Measurements from ENCODE around the gene GPR61. TPM values are rescaled to one million over a fixed set of nuclear protein-coding genes. Genes with fewer than 3 reads are reported as not detected.

GPR61 gene
- polyA plus RNA-seq, 5 donors: 0.27 to 1.7 (median 0.40) TPM

DNA sequence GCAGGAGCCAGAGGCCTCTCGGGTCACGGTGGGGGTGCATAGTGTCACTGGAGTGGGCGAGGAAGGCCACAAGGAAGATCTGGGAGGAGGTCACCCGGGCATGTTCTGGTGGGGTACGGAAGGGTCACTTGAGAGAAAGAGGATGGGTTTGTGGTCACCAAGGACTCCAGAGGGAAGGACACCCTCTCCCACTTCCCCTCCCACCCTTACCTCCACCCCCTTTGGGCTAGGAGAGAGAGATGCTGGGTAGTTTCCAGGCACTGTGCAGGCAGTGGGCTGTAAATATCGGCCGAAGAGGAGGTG is 30.8 kb upstream of the GPR61 start:
- DNase-seq: no peak

DNA sequence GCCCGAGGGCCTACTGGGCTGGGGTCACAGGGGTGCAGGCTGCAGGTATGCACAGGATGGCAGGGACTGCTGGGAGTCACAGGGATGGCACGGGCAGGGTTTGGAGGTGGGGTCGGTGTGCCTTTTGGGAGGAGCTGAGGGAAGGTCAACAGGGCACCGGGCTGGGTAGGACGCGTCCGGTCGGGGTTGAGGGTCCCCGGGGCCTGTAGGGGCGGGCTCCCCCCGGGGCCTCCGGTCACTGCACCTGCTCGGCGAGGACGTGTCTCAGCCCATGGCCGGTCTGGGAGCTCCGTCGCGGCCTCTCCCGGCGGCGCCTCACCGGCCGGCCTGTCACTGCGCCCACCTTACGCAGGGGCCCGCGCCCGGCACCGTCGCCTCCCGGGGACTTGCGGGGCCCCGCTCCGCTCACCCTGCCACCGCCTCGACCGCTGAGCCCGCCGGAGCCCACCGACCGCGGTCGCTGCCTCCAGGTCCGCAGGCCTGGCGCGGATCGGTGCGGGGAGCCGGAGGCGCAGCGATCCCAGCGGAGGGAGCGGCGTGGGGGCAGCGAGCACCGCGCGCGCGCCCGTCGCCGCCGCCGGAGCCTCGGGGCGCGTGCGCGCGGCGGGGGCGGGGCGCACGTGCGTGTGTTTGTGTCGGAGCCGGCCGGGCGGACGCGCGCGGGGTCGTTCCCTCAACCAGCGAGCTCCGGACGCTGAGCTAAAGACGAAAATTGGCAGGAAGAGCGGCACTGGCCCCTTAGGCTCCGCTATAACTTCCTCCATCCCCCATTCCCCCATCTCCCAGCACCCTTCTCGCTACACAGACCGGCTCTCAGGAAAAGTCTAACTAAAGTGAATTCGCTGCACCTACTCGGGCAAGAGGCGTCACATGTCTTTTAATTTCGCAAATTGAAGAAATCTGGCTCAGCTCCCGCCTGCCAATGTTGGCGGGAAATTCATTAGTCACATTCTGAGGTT is 30.2 kb upstream of the GPR61 start, which contains the start of gene AMIGO1:
AMIGO1 (minus strand) TSS at position 552 of the 959 bp plus-strand sequence. CDS start 815 bp downstream, outside the sequence.
- peak; percentile 73 for DNase-seq

DNA sequence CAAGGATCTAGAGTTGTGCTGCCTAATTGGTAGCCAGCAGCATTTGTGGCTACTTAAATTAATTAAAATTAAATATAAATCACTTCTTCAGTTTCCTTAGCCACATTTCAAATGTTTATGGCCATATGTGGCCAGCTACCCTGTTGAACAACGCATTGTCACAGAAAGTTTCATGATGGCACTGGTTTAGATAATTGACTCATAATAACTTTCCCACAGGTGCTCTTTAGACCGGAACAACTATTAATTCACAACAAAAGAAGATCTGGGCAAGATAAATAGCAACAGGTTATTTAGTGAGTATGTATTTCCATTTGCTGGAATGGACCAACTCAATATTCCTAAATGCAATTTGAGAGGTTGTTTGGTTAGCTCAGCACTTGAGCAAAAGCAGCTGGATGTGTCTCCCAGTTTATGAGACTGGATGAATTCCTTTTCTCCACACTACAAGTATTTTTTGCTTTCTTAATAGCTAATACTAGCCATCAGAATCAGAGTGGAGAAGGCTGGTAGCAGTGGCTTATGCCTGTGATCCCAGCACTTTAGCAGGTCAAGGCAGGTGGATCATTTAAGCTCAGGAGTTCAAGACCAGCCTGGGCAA is 26.5 kb upstream of the GPR61 start:
- no peak for DNase-seq

DNA sequence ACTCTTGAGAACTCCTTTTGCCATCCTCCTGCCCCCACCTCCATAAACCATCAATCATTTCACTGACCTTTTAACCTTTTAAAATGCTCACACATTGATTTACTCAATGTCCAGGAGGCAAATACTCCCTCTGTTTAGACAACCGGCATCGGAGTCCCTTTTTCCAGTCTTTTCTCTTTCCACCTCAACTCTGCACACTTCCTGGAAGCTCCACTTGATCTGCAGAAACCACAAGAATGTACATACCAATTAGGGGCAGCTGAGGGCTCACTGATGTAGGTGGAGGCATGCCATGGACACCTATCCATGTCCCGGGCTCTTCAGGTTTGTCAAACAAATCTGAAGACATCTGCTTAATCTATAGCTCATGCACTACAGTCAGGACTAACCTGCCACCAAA is 24.8 kb upstream of the GPR61 start:
- DNase-seq: no peak

DNA sequence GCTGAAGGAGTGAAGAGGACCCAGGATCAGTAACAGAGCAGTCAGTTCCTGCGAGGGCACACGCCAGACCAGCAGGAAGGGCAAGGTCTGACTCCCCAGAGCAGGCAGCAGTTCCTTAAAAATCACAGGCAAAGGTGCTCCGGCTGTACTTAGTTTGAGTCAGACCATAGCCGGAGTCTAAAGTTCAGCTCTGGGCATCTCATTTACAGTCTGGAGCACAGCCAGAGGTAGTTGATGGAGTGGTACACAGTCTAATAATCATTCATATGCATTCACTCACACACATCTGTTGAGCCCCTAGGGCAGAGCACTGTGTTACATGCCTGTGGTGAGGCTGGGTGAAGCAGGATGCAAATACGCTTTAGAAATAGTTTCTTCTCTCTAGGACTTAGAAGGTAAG is 22.8 kb upstream of the GPR61 start:
- DNase-seq: no peak

DNA sequence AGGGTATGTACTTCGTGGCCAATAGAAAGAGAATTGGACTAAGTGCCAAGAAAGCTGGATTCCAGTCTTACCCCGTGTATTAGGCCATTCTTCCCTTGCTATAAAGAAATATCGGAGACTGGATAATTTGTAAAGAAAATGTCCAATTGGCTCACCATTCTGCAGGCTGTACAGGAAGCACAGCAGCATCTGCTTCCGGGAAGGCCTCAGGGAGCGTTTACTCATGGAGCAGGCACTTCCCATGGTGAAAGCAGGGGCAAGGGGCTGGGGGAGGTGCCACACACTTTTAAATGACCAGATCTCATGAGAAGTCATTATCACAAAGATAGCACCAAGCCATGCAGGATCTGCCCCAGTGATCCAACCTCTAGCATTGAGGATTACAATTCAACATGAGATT is 22.3 kb upstream of the GPR61 start:
- DNase-seq: no peak

DNA sequence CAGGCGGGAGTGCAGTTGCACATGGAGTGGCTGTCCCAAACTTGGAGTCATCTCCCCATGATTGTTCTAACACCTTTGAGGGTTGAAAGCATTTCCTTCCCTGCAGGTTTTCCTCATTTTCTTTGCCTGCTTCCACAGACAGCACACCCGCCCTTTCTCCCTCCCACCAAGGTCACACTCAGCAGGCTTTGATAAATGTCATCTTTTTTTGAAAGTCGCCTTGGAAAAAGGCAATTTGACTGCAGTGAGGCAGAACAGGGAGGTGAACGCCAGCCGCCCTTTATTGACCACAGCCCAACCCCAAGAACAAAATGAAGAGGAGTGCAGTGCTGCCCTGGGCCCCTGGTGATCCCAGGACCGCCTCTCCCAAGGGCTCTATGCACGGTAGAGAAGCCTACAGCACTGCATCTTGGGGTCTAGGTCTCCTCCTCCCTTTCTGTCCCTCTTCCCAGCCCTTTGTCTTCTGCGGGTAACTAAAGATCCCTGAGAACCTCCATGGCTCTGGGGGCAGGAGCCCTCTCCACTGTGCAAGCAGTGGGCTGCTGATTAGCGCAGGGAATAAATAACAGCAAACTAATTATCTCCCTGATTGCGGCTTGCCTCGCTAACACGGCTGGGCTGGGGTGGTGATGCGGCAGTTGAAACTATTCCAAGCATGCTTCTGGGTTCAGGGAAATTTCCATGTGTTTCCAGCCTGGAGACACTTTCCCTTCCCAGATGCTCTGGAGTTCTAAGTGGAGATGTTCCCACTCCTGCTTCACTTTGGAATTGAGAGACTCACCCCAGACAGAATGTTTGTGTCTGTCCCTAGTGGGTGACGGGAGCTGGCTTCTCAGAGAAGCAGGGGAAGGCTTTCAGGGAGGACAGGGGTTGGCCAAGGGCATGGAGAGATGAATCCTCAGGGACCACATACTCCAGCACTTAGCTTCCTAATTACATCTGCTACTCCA is 18.4 kb upstream of the GPR61 start:
- no peak for DNase-seq

DNA sequence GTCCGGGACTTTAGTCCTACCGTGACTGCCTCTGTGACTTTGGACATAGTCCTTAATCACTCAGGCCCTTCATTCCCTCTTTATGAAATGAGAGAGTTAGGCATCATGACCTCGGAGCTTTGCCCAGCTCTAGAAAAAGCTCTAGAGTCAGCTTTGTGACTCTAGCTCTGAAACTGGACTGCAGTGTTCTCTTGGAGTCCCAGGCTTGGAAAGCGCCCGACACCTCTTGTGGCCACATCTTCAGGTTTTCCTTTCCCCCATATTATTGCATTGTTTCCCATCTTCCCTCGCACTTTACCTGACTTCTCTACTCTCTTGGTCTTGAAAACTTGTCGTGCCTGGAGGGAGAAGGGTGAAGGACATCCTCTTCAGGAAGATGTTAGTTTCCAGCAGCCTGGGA is 17.6 kb upstream of the GPR61 start:
- no peak for DNase-seq

DNA sequence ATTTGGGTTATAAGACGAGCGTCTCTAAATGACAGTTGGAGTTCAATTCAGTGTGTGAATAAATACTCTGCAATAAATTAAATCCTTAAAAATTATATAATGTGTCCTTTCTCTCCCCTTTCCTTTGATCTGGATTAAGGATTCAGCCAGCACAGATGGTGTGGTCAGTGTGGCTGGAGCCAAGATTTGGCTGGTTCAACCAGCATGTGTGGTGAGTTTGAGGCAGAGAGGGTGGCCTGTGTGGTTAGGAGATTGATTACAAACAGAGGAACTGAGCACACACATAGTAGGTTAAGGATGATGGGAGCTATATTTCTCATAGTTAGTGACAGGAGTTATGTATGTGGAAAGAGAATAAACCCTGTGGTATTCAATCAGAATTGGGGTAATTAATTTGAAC is 16.0 kb upstream of the GPR61 start:
- DNase-seq: no peak

DNA sequence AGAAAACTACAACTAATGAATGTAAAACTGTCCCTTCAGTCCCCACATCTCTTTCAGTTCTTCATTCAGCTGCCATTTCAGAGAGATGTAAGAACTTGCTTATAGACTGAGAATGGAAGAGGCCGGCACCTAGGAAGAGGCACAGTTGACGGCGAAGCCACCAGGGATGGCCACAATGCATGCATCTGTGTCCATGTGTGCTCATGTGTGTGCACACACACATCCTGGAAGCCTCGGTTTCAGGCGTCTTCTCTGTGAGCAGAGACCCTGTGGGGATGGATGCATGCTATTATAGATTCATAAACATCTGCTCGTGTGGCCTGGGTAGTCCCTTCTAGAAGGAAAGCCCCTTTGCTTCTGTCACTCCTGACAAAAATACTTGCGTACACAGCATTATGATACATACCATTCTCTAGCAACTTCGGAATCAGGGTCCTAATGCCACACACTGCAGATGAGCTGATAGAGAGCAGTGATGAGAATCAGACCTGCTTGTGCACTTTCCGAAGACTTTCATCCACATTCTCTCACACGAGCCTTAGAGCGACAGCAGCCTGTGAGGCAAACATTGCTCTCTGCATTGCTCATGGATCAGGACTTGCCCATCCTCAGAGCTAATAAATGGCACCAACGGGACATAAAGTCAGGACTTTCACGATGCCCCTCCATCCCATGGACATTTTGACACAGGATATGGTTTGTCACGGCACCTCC is 12.4 kb upstream of the GPR61 start:
- DNase-seq: no peak

DNA sequence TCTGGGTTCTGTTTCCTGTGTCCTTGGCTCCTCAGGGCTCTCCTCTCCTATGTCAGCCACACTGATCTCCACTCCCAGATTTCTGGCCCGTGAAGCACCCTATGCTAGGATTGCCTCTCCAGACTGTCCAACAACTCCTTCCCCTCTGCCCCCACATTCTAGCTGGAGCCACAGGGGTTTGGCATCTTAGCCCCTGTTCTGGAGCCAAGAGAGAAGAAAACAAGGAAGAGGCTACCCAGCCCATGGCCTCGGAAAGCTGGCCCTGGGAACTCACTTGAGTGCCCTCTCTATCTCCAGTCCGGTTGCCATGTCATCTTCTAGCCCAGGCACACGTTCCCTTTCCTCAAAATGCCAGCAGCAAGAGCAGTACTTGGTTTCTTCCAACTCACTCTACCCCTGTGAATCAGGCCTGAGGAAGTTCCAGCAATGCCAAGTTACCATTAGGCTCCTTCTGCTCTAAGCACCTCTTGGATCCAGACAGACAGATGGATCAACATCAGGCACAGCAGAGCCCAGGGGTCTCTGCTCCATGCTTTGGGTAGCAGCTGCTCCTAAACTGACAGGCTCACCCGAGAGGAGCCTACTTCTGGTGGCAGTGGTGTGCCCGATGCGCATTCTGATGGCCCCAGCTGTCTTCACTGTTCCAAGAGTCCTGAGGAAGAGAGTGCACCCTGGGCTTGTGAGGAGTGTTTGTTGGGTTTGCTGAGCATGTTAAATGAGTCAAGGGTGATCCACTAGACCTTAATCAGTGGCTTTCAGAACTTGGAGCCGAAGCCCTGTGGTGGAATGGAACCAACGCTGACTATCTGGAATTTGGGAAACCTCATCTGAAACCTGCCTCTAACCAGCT is 11.6 kb upstream of the GPR61 start:
- no peak for DNase-seq

DNA sequence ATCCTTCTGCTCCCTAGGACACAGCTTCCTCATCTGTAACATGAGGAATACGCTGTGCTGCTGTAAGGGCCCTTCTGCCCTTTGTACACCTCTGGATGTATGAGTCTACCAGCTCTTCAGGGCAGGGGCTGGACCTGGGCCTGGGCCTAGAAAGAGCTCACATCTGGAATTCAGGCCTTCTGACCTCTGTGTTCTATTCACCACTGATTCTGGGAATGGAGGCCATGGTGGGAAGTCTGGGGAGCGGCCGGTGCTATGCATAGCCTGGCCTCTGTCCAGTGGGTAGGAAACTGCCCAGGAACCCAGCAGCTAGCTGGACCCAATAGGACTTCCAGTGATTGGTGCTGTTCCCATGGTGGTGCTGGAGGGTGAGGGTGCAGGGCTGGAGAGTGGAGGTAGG is 11.0 kb upstream of the GPR61 start:
- no peak for DNase-seq

DNA sequence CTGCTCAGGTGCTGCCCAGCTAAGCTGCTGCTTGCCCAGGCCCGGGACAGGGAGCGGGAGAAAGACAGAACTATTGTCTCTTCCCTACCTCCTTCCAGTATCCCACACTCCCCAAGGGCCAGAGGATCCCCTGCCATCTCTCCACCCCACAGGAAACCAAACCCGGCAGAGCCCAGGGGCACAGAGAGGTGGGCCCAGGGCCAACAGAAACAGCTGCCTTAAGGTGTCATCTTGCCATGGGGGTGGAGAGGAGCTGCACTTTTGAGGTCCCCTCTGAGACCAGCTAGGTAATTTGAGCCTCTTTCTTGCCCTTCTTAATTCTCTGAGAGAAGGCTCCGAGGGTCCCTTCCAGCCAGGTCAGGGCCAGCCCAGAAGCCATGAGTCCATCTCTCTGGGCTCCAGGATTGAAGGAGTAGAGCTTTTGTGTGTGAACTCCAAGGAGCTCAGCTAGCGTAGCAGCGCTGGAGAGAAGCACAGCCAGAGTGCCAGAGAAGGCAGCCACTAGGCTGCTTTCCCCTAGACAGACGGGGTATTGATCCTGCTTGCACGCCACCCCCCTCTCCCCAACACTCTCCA is 9.7 kb upstream of the GPR61 start:
- DNase-seq: no peak

DNA sequence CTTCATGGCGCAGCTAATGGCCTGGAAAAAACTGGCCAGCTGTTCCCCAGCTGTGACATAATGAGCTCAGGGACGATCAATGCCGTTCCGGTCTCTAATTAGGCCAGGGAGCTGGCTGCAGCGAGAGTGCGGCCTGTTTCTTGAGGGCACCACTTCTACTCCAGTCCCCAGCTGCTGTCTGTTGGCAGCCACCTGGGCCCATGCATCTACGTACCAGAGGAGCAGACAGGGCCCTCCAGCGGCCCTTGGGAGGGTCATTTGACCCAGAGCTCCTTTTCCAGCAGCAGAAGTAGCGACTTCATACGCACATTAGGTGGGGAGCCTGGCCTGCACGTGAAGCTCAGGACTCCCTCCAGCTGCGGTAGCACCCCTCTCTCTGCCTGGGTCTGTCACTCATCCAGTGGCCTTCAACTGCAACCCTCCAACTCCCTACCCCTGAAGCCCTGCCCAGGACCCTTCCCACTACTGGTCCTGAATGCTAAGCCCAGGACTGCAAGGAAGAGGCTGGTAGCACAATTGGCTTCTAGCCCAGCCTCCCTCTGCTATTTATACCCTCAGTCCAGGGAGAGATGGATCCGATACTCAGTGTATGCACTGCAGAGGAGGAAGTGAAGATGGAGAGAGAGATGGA is 9.1 kb upstream of the GPR61 start:
- peak in 1 of 2 donors; percentile 73 for DNase-seq

DNA sequence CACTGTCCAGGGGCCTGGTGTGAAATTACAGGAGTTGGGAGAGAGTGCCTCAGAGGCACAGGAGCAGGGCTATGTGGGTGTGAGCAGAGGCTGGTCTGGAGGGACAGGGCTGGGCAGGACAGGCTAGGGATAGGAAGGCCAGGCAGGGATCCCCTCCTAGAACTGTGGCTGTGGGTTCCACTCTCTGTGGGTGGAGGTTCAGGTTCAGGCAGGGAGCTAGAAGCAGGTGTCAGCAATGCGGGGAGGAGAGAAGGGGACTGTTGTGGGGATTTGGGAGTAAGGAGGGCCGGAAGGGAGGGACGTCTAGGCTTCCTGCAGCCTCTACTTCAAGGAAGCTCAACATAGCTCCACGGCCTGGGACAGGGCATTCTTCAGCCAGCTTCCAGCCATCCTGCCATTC is 8.3 kb upstream of the GPR61 start:
- DNase-seq: no peak

DNA sequence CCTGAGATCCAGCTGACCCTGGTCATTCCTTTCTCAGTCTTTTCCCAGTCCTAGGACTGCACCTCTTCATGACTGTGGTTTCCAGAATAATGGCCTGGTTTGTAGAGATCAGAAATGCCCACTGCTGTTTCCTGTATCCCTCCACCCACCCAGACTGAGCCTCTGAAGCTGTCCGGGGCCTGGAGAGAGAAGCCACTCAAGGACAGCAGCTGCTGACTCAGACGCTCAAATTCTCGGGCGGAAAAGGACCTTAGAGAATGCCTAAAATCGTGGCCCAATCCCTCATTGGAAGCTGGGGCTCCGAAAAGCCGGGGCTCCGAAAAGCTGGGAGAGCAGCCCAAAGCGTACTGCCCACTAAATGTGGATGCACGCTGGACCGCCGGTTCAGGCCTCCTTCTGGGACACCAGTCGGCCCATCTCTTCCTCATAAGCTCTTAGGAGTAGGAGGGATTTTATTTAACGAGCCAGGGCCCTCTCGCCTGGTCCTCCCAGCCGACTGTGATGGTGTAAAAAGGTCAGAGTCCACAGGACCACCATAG is 7.8 kb upstream of the GPR61 start:
- no peak for DNase-seq

DNA sequence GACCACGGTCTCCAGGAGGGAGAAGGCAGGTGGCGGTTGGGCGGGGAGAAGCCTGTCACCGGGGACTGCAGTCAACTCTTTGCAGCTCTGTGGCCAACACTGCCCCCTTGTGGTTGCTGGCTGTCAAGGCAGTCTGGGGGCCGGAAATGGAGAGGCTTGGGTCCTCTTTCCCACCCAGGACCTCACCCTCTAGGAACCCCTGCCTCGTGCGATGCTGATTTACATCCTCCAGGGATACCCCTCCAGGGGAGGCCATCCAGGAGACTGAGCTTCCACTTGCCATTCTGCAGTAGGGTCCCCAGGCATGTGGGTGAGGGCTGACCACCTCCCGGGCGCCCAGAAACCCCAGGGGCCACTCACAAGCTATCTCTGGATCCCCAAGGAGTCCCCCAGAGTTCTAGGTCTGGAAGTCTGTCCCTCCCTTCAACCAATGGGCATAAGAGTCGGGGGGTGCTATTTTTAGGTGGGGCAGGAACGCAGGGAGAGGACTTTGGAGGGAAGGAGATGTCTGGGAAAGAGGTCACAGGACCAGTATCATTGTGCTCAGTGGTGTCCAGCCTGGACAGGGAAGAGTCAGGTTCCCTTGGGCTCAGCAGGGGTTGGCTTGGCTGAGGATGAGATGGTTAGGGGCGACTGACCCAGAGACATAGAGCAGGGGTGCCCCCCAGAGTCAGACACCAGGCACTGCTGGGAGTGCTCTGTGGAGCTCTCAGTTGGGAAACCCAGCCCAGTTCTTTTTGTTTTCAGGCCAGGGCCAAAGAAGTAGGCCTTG is 7.1 kb upstream of the GPR61 start:
- DNase-seq: peak in 1 of 2 donors; percentile 72

DNA sequence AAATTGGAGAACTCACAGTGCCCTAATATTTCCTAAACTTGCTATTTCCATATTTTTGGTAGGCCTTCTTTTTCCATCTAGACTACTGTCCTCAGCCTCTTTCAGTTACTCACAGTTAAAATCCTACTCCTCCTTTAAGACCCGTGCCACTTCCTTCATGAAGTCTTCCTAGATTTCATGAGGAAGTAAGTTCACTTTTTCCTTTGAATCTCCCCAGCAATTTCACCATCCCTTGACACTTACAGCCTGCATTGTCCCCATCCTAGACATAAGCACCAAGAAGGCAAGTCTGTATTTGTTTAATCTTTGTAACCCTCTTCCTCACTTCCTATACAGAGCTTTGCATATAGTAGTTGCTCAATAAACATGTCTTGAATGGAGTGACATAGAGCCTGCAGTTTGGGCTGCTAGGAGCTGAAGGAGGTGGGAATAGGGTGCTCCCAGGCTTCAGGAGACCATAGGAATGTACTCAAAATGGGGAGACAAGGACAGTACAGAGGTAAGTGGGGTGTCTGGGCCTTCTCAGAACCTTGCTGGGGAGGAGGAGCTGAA is 5.3 kb upstream of the GPR61 start:
- no peak for DNase-seq
